ENCODE measurements around the gene PVALEF. TPM values are rescaled to one million over a fixed set of nuclear protein-coding genes. Genes with fewer than 3 reads are reported as not detected.

PVALEF gene
- total RNA-seq, 1 donor from 2014 or later: not detected

GRCh38 chr17:81121841-81122733 is 43.2 kb upstream of the PVALEF start:
- Histone ChIP-seq H3K27ac (no peak overlapping the region), H3K27me3 (no peaks in the 10 kb centered on the region), H3K4me1 (peaks cover 19% of the 10 kb centered on the region), H3K4me3 (no peak overlapping the region), H3K9me3 (no peaks in the 10 kb centered on the region), H3K36me3 (no peaks in the 10 kb centered on the region)
- TF ChIP-seq CTCF (IDR thresholded peaks at IDR 0.05) (no peak), POLR2AphosphoS5 (IDR thresholded peaks at IDR 0.05; ENCODE audit: insufficient read depth in 1 of 2, low read depth in 1 of 2) (no peak), POLR2A (IDR thresholded peaks at IDR 0.05) (no peak)
- intact Hi-C loops (cut with DNase I): no loop called here
- DNase-seq (ENCODE audit: extremely low spot score in 2 of 2): no peak

GRCh38 chr17:81123052-81124048 is 42.0 kb upstream of the PVALEF start:
- DNase-seq (ENCODE audit: extremely low spot score in 2 of 2): no peak
- Histone ChIP-seq H3K4me1 (peaks cover 18% of the 10 kb centered on the region), H3K27ac (no peak overlapping the region), H3K4me3 (no peak overlapping the region), H3K9me3 (no peaks in the 10 kb centered on the region), H3K27me3 (no peaks in the 10 kb centered on the region), H3K36me3 (no peaks in the 10 kb centered on the region)
- no peak for TF ChIP-seq POLR2A (IDR thresholded peaks at IDR 0.05)
- no peak for TF ChIP-seq POLR2AphosphoS5 (IDR thresholded peaks at IDR 0.05; ENCODE audit: insufficient read depth in 1 of 2, low read depth in 1 of 2)
- no peak for TF ChIP-seq CTCF (IDR thresholded peaks at IDR 0.05)
- intact Hi-C loops (cut with DNase I): no loop called here

GRCh38 chr17:81124377-81124776 is 40.9 kb upstream of the PVALEF start:
- TF ChIP-seq CTCF (IDR thresholded peaks at IDR 0.05) (no peak), POLR2A (IDR thresholded peaks at IDR 0.05) (no peak), POLR2AphosphoS5 (IDR thresholded peaks at IDR 0.05; ENCODE audit: insufficient read depth in 1 of 2, low read depth in 1 of 2) (no peak)

GRCh38 chr17:81125573-81126081 is 39.7 kb upstream of the PVALEF start:
- TF ChIP-seq POLR2A (IDR thresholded peaks at IDR 0.05) (no peak), CTCF (IDR thresholded peaks at IDR 0.05) (no peak), POLR2AphosphoS5 (IDR thresholded peaks at IDR 0.05; ENCODE audit: insufficient read depth in 1 of 2, low read depth in 1 of 2) (no peak)
- Histone ChIP-seq H3K4me1 (peaks cover 4% of the 10 kb centered on the region), H3K36me3 (no peaks in the 10 kb centered on the region), H3K4me3 (no peak overlapping the region), H3K27ac (no peak overlapping the region), H3K27me3 (no peaks in the 10 kb centered on the region), H3K9me3 (no peaks in the 10 kb centered on the region)
- no peak for DNase-seq (ENCODE audit: extremely low spot score in 2 of 2)
- intact Hi-C loops (cut with DNase I): no loop called here

More at GRCh38 chr17:81124377-81124776, 40.9 kb upstream of the PVALEF start:
- no peak overlapping the region for H3K27ac ChIP-seq
- no peak overlapping the region for H3K4me3 ChIP-seq
- no peaks in the 10 kb centered on the region for H3K27me3 ChIP-seq
- no peak for DNase-seq (ENCODE audit: extremely low spot score in 2 of 2)
- intact Hi-C loops (cut with DNase I): no loop called here
- H3K4me1 ChIP-seq: peaks cover 8% of the 10 kb centered on the region
- no peaks in the 10 kb centered on the region for H3K36me3 ChIP-seq
- H3K9me3 ChIP-seq: no peaks in the 10 kb centered on the region
